IPS-NIHi7 (cell line): Measurements from ENCODE around the gene PAK5.
"Not testable (repeated sequence)": the region's sequence is repeated elsewhere in the genome, so short reads cannot be mapped to it uniquely, and the experiment has no call there.

Experiments
- DNase-seq: peaks from one replicate; pipeline ENCODE4 v3.0.0; 2012; ENCODE audit warnings: mixed read lengths; ENCODE audit errors: extremely low spot score

Gene PAK5

GRCh38 chr20:9685011-9685410 lies 153.9 kb downstream of the PAK5 start:
- DNase-seq = no peak

GRCh38 chr20:9677100-9677623 lies 161.7 kb downstream of the PAK5 start:
- DNase-seq = no peak

- DNase-seq = no peak
Measured at GRCh38 chr20:9672981-9673380, 165.9 kb downstream of the PAK5 start.

GRCh38 chr20:9672027-9672426 lies 166.8 kb downstream of the PAK5 start:
- no peak for DNase-seq

- no peak for DNase-seq
Measured at GRCh38 chr20:9668381-9668780, 170.5 kb downstream of the PAK5 start.

- DNase-seq = no peak
Measured at GRCh38 chr20:9663423-9663822, 175.5 kb downstream of the PAK5 start.

- DNase-seq = peak; percentile 68
Measured at GRCh38 chr20:9660236-9660868, 178.5 kb downstream of the PAK5 start.

- no peak for DNase-seq
Measured at GRCh38 chr20:9647741-9648140, 191.1 kb downstream of the PAK5 start.

GRCh38 chr20:9646375-9646774 lies 192.5 kb downstream of the PAK5 start:
- no peak for DNase-seq

GRCh38 chr20:9642882-9643281 lies 196.0 kb downstream of the PAK5 start:
- DNase-seq = no peak

- not testable (repeated sequence) for DNase-seq
Measured at GRCh38 chr20:9641499-9642000, 197.3 kb downstream of the PAK5 start.

- DNase-seq = no peak
Measured at GRCh38 chr20:9637889-9638288, 201.0 kb downstream of the PAK5 start.

GRCh38 chr20:9635750-9636149 lies 203.1 kb downstream of the PAK5 start:
- no peak for DNase-seq

GRCh38 chr20:9634327-9634726 lies 204.5 kb downstream of the PAK5 start:
- DNase-seq = no peak

- no peak for DNase-seq
Measured at GRCh38 chr20:9632991-9633390, 205.9 kb downstream of the PAK5 start.

- no peak for DNase-seq
Measured at GRCh38 chr20:9632265-9632664, 206.6 kb downstream of the PAK5 start.

- DNase-seq = no peak
Measured at GRCh38 chr20:9630554-9630953, 208.3 kb downstream of the PAK5 start.

- DNase-seq = no peak
Measured at GRCh38 chr20:9629831-9630230, 209.0 kb downstream of the PAK5 start.

GRCh38 chr20:9628589-9628988 lies 210.3 kb downstream of the PAK5 start:
- DNase-seq = no peak

- DNase-seq = no peak
Measured at GRCh38 chr20:9628141-9628540, 210.7 kb downstream of the PAK5 start.

GRCh38 chr20:9627219-9627618 lies 211.7 kb downstream of the PAK5 start:
- no peak for DNase-seq

- no peak for DNase-seq
Measured at GRCh38 chr20:9626357-9626756, 212.5 kb downstream of the PAK5 start.

- peak; percentile 38 for DNase-seq
Measured at GRCh38 chr20:9617940-9618339, 220.9 kb downstream of the PAK5 start.
